K562 (cell line): Measurements from ENCODE around the gene ZNF385C. TPM values are rescaled to one million over a fixed set of nuclear protein-coding genes. Genes with fewer than 3 reads are reported as not detected.
A peak's percentile ranks its signal among the peaks of the same experiment; 100 is the strongest.

Experiments
- ATAC-seq: fragments of 200-7000 bp; cut with Tn5 transposase; 3 replicates; pipeline ENCODE4 v1.9.1; 2020; ENCODE audit warnings: moderate library complexity
- BruUV-seq: library from RNA; stranded (reverse); fragments of 400-500 nt; replicated peaks from 2 replicates; lab custom pipeline; 2021; lab: Mats Ljungman, UMichigan
- CTCF ChIA-PET: fragments of 300-600 bp; formaldehyde crosslinking; extraction: SDS; loops from one replicate; lab custom pipeline; 2021; ENCODE audit warnings: low intra/inter-chr PET ratio; lab: Yijun Ruan, JAX
- POLR2A ChIA-PET: fragments of 300-600, 350-650 bp; sonication (Branson Sonifier 250); formaldehyde crosslinking; extraction: SDS; loops from one replicate; lab custom pipeline; 2021; ENCODE audit warnings: antibody characterized with exemption, inconsistent platforms; lab: Yijun Ruan, JAX
- DNase-seq, 4 experiments: peaks; one replicate each; pipeline versions ENCODE4 v3.0.0 to v3.0.0-alpha.2; 2011 to 2018; ENCODE audit warnings: low spot score in 3 of 4, mixed read lengths in 3 of 4; ENCODE audit errors: extremely low read depth in 1 of 4
- FAIRE-seq: peaks from 2 replicates; lab custom pipeline; 2011; peaks lifted over from hg19 to GRCh38; lab: Jason Lieb, UNC
- H2AFZ ChIP-seq: 2 replicates; pipeline ENCODE4 v1.6.0; 2011; ENCODE audit warnings: low read depth, low read length, control low read depth, inconsistent platforms
- H3K27ac ChIP-seq: fragments of 200-600 bp; 3 replicates; pipeline ENCODE4 v1.8.0; 2011; ENCODE audit warnings: low read depth, mild to moderate bottlenecking, control low read depth, inconsistent platforms, low read length, moderate library complexity, mixed read lengths; ENCODE audit errors: extremely low read depth
- H3K27me3 ChIP-seq, 2 experiments: fragments of 300-600 bp in 1 of 2; 2 replicates in 1 of 2; 3 replicates in 1 of 2; pipeline versions ENCODE4 v1.6.0 to v1.8.0; 2011; ENCODE audit warnings: inconsistent platforms in 2 of 2, low read length in 2 of 2, mild to moderate bottlenecking in 1 of 2, mixed read lengths in 1 of 2, moderate library complexity in 1 of 2; ENCODE audit not compliant: control insufficient read depth in 2 of 2, insufficient read depth in 2 of 2
- H3K36me3 ChIP-seq: fragments of 300-600 bp; 3 replicates; pipeline ENCODE4 v1.8.0; 2011; ENCODE audit warnings: mild to moderate bottlenecking, low read length, inconsistent platforms; ENCODE audit not compliant: control insufficient read depth, insufficient read depth
- H3K4me1 ChIP-seq, 2 experiments: fragments of 200-600 bp in 1 of 2; replicated peaks in 1 of 2; 2 replicates in 1 of 2; 3 replicates in 1 of 2; pipeline versions ENCODE4 v1.5.1 to v1.8.0; 2011; ENCODE audit warnings: inconsistent platforms in 2 of 2, low read length in 2 of 2, mild to moderate bottlenecking in 1 of 2, mixed read lengths in 1 of 2, moderate library complexity in 1 of 2; ENCODE audit not compliant: control insufficient read depth in 2 of 2, insufficient read depth in 2 of 2
- H3K4me2 ChIP-seq: 2 replicates; pipeline ENCODE4 v1.6.1; 2011; ENCODE audit warnings: low read length, control low read depth, inconsistent platforms, mixed read lengths; ENCODE audit not compliant: insufficient read depth
- H3K4me3 ChIP-seq: fragments of 200-600 bp; sonication (generic), shearing (Covaris generic); 2 replicates; pipeline ENCODE4 v1.5.1; 2016; ENCODE audit warnings: control low read depth, inconsistent platforms
- H3K79me2 ChIP-seq: fragments of 200-600 bp; 3 replicates; pipeline ENCODE4 v1.8.0; 2011; ENCODE audit warnings: low read length, inconsistent platforms; ENCODE audit not compliant: control insufficient read depth, insufficient read depth
- H3K9ac ChIP-seq, 2 experiments: 2 replicates each; pipeline versions ENCODE4 v1.6.0 to v1.6.1; 2011; ENCODE audit warnings: low read depth in 2 of 2, low read length in 2 of 2, control low read depth in 1 of 2, inconsistent platforms in 1 of 2, mild to moderate bottlenecking in 1 of 2, mixed read lengths in 1 of 2; ENCODE audit not compliant: insufficient read depth in 1 of 2
- H3K9me1 ChIP-seq: one replicate; pipeline ENCODE4 v1.6.0; 2011; ENCODE audit warnings: inconsistent platforms, mild to moderate bottlenecking, low read length, moderate library complexity; ENCODE audit not compliant: control insufficient read depth, insufficient read depth
- H3K9me3 ChIP-seq: replicated peaks from 2 replicates; pipeline ENCODE4 v1.5.1; 2011; ENCODE audit warnings: low read depth, low read length, inconsistent platforms; ENCODE audit not compliant: control insufficient read depth, insufficient read depth
- H4K20me1 ChIP-seq: replicated peaks from 2 replicates; pipeline ENCODE4 v1.6.1; 2011; ENCODE audit warnings: low read length, inconsistent platforms, mixed read lengths; ENCODE audit not compliant: control insufficient read depth, insufficient read depth
- ELK3 ChIP-seq: fragments of 450-650 bp; formaldehyde crosslinking; IDR thresholded peaks from 2 replicates; pipeline ENCODE4 v1.4.0; 2020; ENCODE audit warnings: mild to moderate bottlenecking
- EWSR1 ChIP-seq: fragments of 450-650 bp; IDR thresholded peaks from 2 replicates; pipeline ENCODE4 v1.6.1; 2018; ENCODE audit warnings: borderline replicate concordance, mild to moderate bottlenecking, low read depth, moderate library complexity; ENCODE audit not compliant: partially characterized antibody
- FOXK1 ChIP-seq: sonication (generic); formaldehyde crosslinking; IDR thresholded peaks from 2 replicates; pipeline ENCODE4 v1.8.0; 2022; ENCODE audit warnings: missing genetic modification reagents, mild to moderate bottlenecking, borderline replicate concordance
- HOXB6 ChIP-seq: fragments of 250-450 bp; sonication (Bioruptor Pico); IDR thresholded peaks from 2 replicates; pipeline ENCODE4 v1.5.1; 2022; ENCODE audit warnings: mild to moderate bottlenecking, borderline replicate concordance
- MAX ChIP-seq: sonication (generic); formaldehyde crosslinking; IDR thresholded peaks from 2 replicates; pipeline ENCODE4 v1.9.0; 2022; ENCODE audit warnings: mild to moderate bottlenecking, missing genetic modification reagents
- MCM5 ChIP-seq: fragments of 450-650 bp; IDR thresholded peaks from 2 replicates; pipeline ENCODE4 v1.6.1; 2016; ENCODE audit warnings: low read depth
- MCM7 ChIP-seq, 2 experiments: fragments of 450-650 bp; IDR thresholded peaks; 2 replicates each; pipeline ENCODE4 v1.6.1; 2016 to 2018
- MECOM ChIP-seq: fragments of 250-450 bp; sonication (Bioruptor Pico); IDR thresholded peaks from 2 replicates; pipeline ENCODE4 v1.8.0; 2022; ENCODE audit warnings: inconsistent platforms
- MEIS2 ChIP-seq: fragments of 450-650 bp; IDR thresholded peaks from 2 replicates; pipeline ENCODE4 v1.6.1; 2014; ENCODE audit warnings: mild to moderate bottlenecking; ENCODE audit not compliant: partially characterized antibody
- POLR2A ChIP-seq: fragments of 450-650 bp; conservative IDR thresholded peaks from 2 replicates; pipeline ENCODE4 v1.6.1; 2016
- SP1 ChIP-seq: sonication (generic); formaldehyde crosslinking; IDR thresholded peaks from 2 replicates; pipeline ENCODE4 v1.8.1; 2022; ENCODE audit warnings: mild to moderate bottlenecking, missing genetic modification reagents
- TARDBP ChIP-seq: fragments of 450-650 bp; IDR thresholded peaks from 2 replicates; pipeline ENCODE4 v1.6.1; 2016
- TSC22D4 ChIP-seq: fragments of 450-650 bp; IDR thresholded peaks from 2 replicates; pipeline ENCODE4 v1.6.1; 2016; ENCODE audit warnings: missing genetic modification characterization, missing biosample characterization, control low read depth
- ZBTB12 ChIP-seq: fragments of 250-450 bp; sonication (Bioruptor Pico); IDR thresholded peaks from 2 replicates; pipeline ENCODE4 v1.4.0; 2020
- ZBTB17 ChIP-seq: fragments of 450-650 bp; formaldehyde crosslinking; IDR thresholded peaks from 2 replicates; pipeline ENCODE4 v1.4.0; 2020; ENCODE audit warnings: mild to moderate bottlenecking
- ZNF212 ChIP-seq: fragments of 450-650 bp; formaldehyde crosslinking; IDR thresholded peaks from 2 replicates; pipeline ENCODE4 v1.4.0; 2020; ENCODE audit warnings: mild to moderate bottlenecking
- ZNF274 ChIP-seq: IDR thresholded peaks from 2 replicates; pipeline ENCODE4 v1.6.1; 2011; ENCODE audit warnings: low read depth, mild to moderate bottlenecking, low read length, moderate library complexity, borderline replicate concordance
- ZNF518B ChIP-seq: fragments of 250-450 bp; sonication (Bioruptor Pico); IDR thresholded peaks from 2 replicates; pipeline ENCODE4 v1.5.0; 2021; ENCODE audit warnings: mild to moderate bottlenecking, moderate library complexity
- ZNF561 ChIP-seq: fragments of 450-650 bp; formaldehyde crosslinking; conservative IDR thresholded peaks from 2 replicates; pipeline ENCODE4 v1.4.0; 2020; ENCODE audit warnings: mild to moderate bottlenecking, moderate library complexity
- WGBS: fragments of 100-300 bp; shearing (Covaris generic); methylation state at CpG from one replicate; pipeline ENCODE4 v1.1.6; 2016; ENCODE audit warnings: low coverage, mixed read lengths; ENCODE audit not compliant: insufficient coverage; ENCODE audit errors: missing lambda C conversion rate; 5-methylcytosine and 5-hydroxymethylcytosine counted together
- in situ Hi-C: fragments of 300-500 bp; cut with MboI; formaldehyde crosslinking; loops from 4 replicates; pipeline ENCODE4 v1.15.0; 2018; ENCODE audit warnings: inconsistent platforms, mixed read lengths
- intact Hi-C: fragments of 100-400 bp; cut with micrococcal nuclease; formaldehyde crosslinking; loops from 2 replicates; pipeline ENCODE4 v1.14.2; 2022
- polyA plus RNA-seq, 8 experiments: library from polyadenylated mRNA; depleted of rRNA in 4 of 8; stranded (reverse) in 5 of 8; unstranded in 3 of 8; fragments of >200 nt; fragmentation: Nextera tagmentation in 2 of 8; fragmentation: Illumina TruSeq in 1 of 8; extraction: Ambion mirVana in 2 of 8; extraction: Trizol in 1 of 8; gene quantifications; 2 replicates each; pipeline versions ENCODE4 v1.2.1 to v1.2.3, GENCODE V29; 2011 to 2014; ENCODE audit warnings: inconsistent platforms in 1 of 8, missing spikeins in 1 of 8
- total RNA-seq, 7 experiments: library from RNA; depleted of rRNA in 6 of 7; stranded (reverse); fragments of >200 nt in 6 of 7; fragmentation: Illumina TruSeq in 2 of 7; extraction: Trizol in 2 of 7; gene quantifications; 2 replicates each; pipeline versions ENCODE4 v1.2.1 to v1.2.3, GENCODE V29; 2011 to 2021; ENCODE audit warnings: low replicate concordance in 1 of 7

The ZNF385C gene
- total and polyA plus RNA-seq, 9 of the 15 experiments (the other 6 are each of a cell fraction or from before 2014, with no cell fraction given) = 0.03 to 0.35 (median 0.18) TPM; not detected in 1

GRCh38 chr17:42045719-42046118, 52.6 kb downstream of the ZNF385C start:
- in situ Hi-C loops = no loop called here

More at GRCh38 chr17:42045719-42046118, 52.6 kb downstream of the ZNF385C start:
- Histone ChIP-seq H3K4me3 (no peak overlapping the region), H3K36me3 (no peaks in the 10 kb centered on the region), H3K9ac (no peak overlapping the region), H3K9me1 (no peaks in the 10 kb centered on the region), H3K27me3 (peaks cover 0 to 5% of the 10 kb centered on the region in 2 experiments; a peak in 2 of 5 replicates), H3K79me2 (no peaks in the 10 kb centered on the region), H2AFZ (no peak overlapping the region), H3K9me3 (no peaks in the 10 kb centered on the region), H3K4me2 (no peak overlapping the region), H3K4me1 (peaks cover under 1 to 15% of the 10 kb centered on the region in 2 experiments; a peak in 3 of 5 replicates), H4K20me1 (no peaks in the 10 kb centered on the region), H3K27ac (no peak overlapping the region)
- intact Hi-C loops = no loop called here
- ATAC-seq (no peak), FAIRE-seq (peak; percentile 59), DNase-seq (no peak)
- ChIA-PET POLR2A (interaction anchor here (0.6 to 2.6 kb wide), 6 partner anchors 9 to 28 kb away, joined by 3 to 9 read pairs (median 4); partner anchors contain the start of gene DNAJC7), CTCF (interaction anchor here (1.3 kb wide), 1 partner anchor 20 kb away, joined by 3 read pairs; no protein-coding TSS in a partner anchor)
- no peak for TF ChIP-seq MECOM (CRISPR knock-in tag)
- TF ChIP-seq TSC22D4 = no peak
- no peak for TF ChIP-seq POLR2A
- no peak for TF ChIP-seq MCM5
- no peak for TF ChIP-seq ZNF518B (CRISPR knock-in tag)
- TF ChIP-seq MAX (CRISPR knock-in tag) = no peak
- no peak for TF ChIP-seq MEIS2
- no peak for TF ChIP-seq EWSR1
- TF ChIP-seq ELK3 (CRISPR knock-in tag) = no peak
- TF ChIP-seq ZNF212 = no peak
- TF ChIP-seq ZNF561 (CRISPR knock-in tag) = no peak
- no peak for TF ChIP-seq HOXB6 (CRISPR knock-in tag)
- no peak for TF ChIP-seq MCM7 (IDR thresholded peaks at IDR 0.05)
- no peak for TF ChIP-seq ZBTB12 (CRISPR knock-in tag)
- TF ChIP-seq FOXK1 (CRISPR knock-in tag) = no peak
- TF ChIP-seq ZNF274 = no peak
- no peak for TF ChIP-seq SP1 (CRISPR knock-in tag)
- no peak for TF ChIP-seq ZBTB17 (CRISPR knock-in tag)
- TF ChIP-seq TARDBP = no peak
- 25% methylated on average over 1 of the region's 1 CpG for WGBS
- BruUV-seq = no TSS peak
